Hematopoietic multipotent progenitor cell (in vitro differentiated cells): ENCODE measurements around the gene FCN2. TPM values are rescaled to one million over a fixed set of nuclear protein-coding genes. Genes with fewer than 3 reads are reported as not detected.

Experiments used
- DNase-seq, 3 donors: peaks; one replicate each; pipeline ENCODE4 v3.0.0-alpha.2; 2011 to 2015; ENCODE audit warnings: low read depth in 2 of 3, low spot score in 2 of 3
- small RNA-seq: library from RNA; depleted of rRNA; stranded (forward); fragments of <200 nt; gene quantifications from one replicate; pipeline ENCODE3, GENCODE V24; 2012
- total RNA-seq: library from RNA; depleted of rRNA; stranded (reverse); fragments of >200 nt; gene quantifications from one replicate; pipeline ENCODE4 v1.2.3, GENCODE V29; 2012

Gene FCN2
- total RNA-seq, 1 donor, result not detected

GRCh38 chr9:134925011-134925511 lies 44.5 kb downstream of the FCN2 start:
- DNase-seq, result no peak

GRCh38 chr9:134928436-134929192 lies 48.0 kb downstream of the FCN2 start:
- DNase-seq, result no peak

GRCh38 chr9:134929193-134930158 lies 48.9 kb downstream of the FCN2 start:
- DNase-seq, result peak in 2 of 3 donors; percentile 74 to 88

GRCh38 chr9:134930398-134930797 lies 49.8 kb downstream of the FCN2 start:
- no peak for DNase-seq

DNA sequence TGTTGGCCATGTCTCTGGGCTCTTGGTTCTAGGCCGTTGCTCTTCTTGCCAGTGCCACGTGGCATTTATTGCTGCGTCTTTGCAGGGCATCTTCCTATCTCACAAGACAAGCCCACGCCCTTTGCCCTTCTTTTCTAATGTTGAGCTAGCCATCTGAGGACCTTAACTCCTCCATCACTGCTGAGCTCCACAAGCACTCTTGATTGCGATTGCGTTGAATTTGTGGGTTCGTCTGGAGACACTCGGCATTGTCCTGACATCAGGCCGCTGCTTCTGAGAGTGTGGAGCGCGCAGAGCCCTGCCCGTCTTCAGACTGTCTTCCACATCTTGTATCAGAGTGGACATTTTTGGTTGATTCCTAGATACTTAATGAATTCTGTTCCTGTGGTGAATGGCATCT lies 51.6 kb downstream of the FCN2 start:
- DNase-seq, result no peak

GRCh38 chr9:134932606-134933005 lies 52.0 kb downstream of the FCN2 start:
- no peak for DNase-seq

GRCh38 chr9:134933076-134933659 lies 52.6 kb downstream of the FCN2 start:
- no peak for DNase-seq

DNA sequence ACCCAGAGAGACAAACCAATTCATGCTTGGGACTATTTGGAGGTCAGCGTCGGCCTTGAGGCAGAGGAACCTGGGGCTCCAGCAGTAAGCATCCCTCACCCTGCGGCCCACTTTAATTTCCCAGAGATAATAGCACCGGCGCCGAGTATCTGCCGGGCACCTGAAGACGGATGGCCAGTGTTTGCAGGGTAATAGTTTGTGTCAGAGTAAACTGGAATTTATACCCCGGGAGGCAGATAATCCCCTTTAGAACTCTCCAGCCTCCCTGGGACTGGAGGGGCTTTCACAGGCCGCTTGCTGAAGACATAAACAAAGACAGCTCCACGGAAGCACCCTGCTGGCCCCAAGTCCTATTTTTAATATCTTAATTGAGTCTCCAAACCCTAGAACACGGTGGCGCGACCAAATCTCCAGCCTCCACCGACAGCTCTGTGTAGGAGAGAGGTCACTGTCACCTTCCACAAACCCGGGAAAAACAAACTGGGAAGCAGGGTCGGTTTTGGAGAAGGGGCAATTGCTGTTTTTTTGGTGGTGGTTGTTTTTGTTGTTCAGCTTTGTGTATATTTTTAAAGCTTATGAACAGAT lies 54.5 kb downstream of the FCN2 start:
- no peak for DNase-seq

- no peak for DNase-seq
These were observed 55.2 kb downstream of the FCN2 start for GRCh38 chr9:134935701-134936345.

DNA sequence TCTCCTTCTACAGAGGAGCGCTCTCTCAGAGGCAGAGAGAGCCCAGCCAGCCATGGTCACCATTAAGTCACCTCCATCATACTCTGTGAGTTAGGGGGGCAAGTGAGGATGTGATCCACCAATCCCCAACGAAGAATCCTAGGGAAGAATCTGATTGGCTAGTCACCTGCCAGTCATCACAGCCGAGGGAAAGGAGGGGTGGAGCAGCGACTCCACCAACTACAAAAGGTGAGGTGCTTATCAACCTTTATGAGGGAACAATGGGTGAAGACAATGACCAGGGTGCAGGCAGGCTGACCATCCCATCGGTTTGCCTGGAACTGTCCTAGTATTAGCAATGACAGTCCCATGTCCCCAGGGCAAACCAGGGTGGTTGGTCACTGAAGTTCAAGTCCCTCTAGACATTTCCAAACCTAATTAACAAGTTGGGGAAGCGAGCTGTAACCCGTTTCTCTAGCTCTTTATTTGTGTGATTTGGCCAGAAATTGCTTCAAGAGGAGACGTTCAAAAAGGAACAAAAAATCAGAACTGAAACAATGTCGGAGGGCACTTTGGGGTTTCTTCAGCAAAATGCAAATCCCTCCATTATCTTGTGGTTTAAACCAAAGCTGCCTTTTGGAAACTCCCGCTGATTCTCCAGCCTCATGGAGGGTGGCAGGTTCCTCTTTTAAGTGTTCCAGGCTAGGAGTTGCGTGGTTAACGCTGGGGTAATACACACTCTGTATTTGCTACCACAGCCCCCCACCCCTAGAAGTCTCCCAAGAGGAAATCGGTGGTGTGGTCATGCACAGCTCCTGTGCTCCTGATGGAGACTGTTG lies 55.9 kb downstream of the FCN2 start:
- peak in 1 of 3 donors; percentile 21 for DNase-seq

Small RNAs within 50 kb of the gene (small RNA-seq; reads per million reads assigned to genes)
- gene AL603650.1, result not detected
- not detected for gene MIR3689A
- not detected for gene MIR3689B
- gene MIR3689C, result not detected
- not detected for gene MIR3689D1
- not detected for gene MIR3689D2
- not detected for gene MIR3689E
- gene MIR3689F, result not detected

Other genes with a start within 250 kb of the FCN2 start
- 10.5 TPM for gene COL5A1, start 239.0 kb upstream of the FCN2 start, total RNA-seq
- gene FCN1, start 37.1 kb downstream of the FCN2 start, total RNA-seq, result 10.5 TPM
- 0.27 TPM for gene OLFM1, start 206.9 kb downstream of the FCN2 start, total RNA-seq